PC-3 (cell line): Measurements from ENCODE around the gene UAP1. TPM values are rescaled to one million over a fixed set of nuclear protein-coding genes. Genes with fewer than 3 reads are reported as not detected.
A peak's percentile ranks its signal among the peaks of the same experiment; 100 is the strongest.

Experiments used
- ATAC-seq: fragments of 200-7000 bp; cut with Tn5 transposase; 2 replicates; pipeline ENCODE4 v1.9.1; 2020; ENCODE audit warnings: mild to moderate bottlenecking, moderate library complexity
- BruUV-seq: library from RNA; stranded (reverse); fragments of 400-500 nt; replicated peaks from 2 replicates; lab custom pipeline; 2021; lab: Mats Ljungman, UMichigan
- CTCF ChIA-PET: fragments of 300-600 bp; sonication (Branson Sonifier 250); formaldehyde crosslinking; loops from one replicate; lab custom pipeline; 2022; ENCODE audit warnings: antibody characterized with exemption; lab: Charles Lee
- POLR2A ChIA-PET: fragments of 300-600 bp; sonication (Branson Sonifier 250); formaldehyde crosslinking; loops from one replicate; lab custom pipeline; 2022; ENCODE audit warnings: antibody characterized with exemption; ENCODE audit not compliant: unreplicated experiment; lab: Charles Lee
- DNase-seq: peaks from one replicate; pipeline ENCODE4 v3.0.0-alpha.2; 2015
- H2AFZ ChIP-seq: fragments of 300-600 bp; sonication (generic); 2 replicates; pipeline ENCODE4 v1.6.0; 2016; ENCODE audit warnings: antibody characterized with exemption, low read length
- H3F3A ChIP-seq: fragments of 300-600 bp; sonication (generic); one replicate; pipeline ENCODE4 v1.6.0; 2017; ENCODE audit warnings: antibody characterized with exemption, low read length, control low read depth, mild to moderate bottlenecking; ENCODE audit not compliant: unreplicated experiment
- H3K27ac ChIP-seq: fragments of 300-600 bp; sonication (generic); 2 replicates; pipeline ENCODE4 v1.5.1; 2016; ENCODE audit warnings: mild to moderate bottlenecking, low read length
- H3K27me3 ChIP-seq: fragments of 300-600 bp; sonication (generic); 2 replicates; pipeline ENCODE4 v1.6.1; 2016; ENCODE audit warnings: low read length, mixed read lengths
- H3K36me3 ChIP-seq: fragments of 300-600 bp; sonication (generic); 2 replicates; pipeline ENCODE4 v1.6.1; 2016; ENCODE audit warnings: low read depth, mixed run types, low read length, mixed read lengths
- H3K4me1 ChIP-seq: fragments of 300-600 bp; sonication (generic); 2 replicates; pipeline ENCODE4 v1.5.1; 2016; ENCODE audit warnings: low read length; ENCODE audit not compliant: insufficient read depth
- H3K4me2 ChIP-seq: fragments of 300-600 bp; sonication (generic); 2 replicates; pipeline ENCODE4 v1.6.0; 2016; ENCODE audit warnings: low read length
- H3K4me3 ChIP-seq: fragments of 300-600 bp; sonication (generic); 2 replicates; pipeline ENCODE4 v1.5.1; 2016; ENCODE audit warnings: mild to moderate bottlenecking, low read length, mixed read lengths
- H3K79me2 ChIP-seq: fragments of 300-600 bp; sonication (generic); 2 replicates; pipeline ENCODE4 v1.6.1; 2017; ENCODE audit warnings: low read length, mixed read lengths
- H3K9ac ChIP-seq: fragments of 300-600 bp; sonication (generic); 2 replicates; pipeline ENCODE4 v1.6.0; 2016; ENCODE audit warnings: mild to moderate bottlenecking, low read length
- H3K9me2 ChIP-seq: fragments of 300-600 bp; sonication (generic); replicated peaks from 2 replicates; pipeline ENCODE4 v1.6.1; 2016; ENCODE audit warnings: mixed run types, low read length, mixed read lengths
- H3K9me3 ChIP-seq: fragments of 300-600 bp; sonication (generic); 2 replicates; pipeline ENCODE4 v1.6.1; 2016; ENCODE audit warnings: low read length, mixed read lengths
- H4K20me1 ChIP-seq: fragments of 300-600 bp; sonication (generic); 2 replicates; pipeline ENCODE4 v1.6.1; 2016; ENCODE audit warnings: low read length, mixed read lengths
- CTCF ChIP-seq: fragments of 300-600 bp; sonication (generic); conservative IDR thresholded peaks from 2 replicates; pipeline ENCODE4 v1.5.1; 2017; ENCODE audit warnings: antibody characterized with exemption, low read depth, mild to moderate bottlenecking, low read length
- EZH2 ChIP-seq: fragments of 300-600 bp; sonication (generic); IDR thresholded peaks from one replicate; pipeline ENCODE4 v1.6.1; 2017; ENCODE audit warnings: antibody characterized with exemption, mild to moderate bottlenecking, low read length; ENCODE audit not compliant: unreplicated experiment
- EZH2phosphoT487 ChIP-seq: fragments of 300-600 bp; sonication (generic); IDR thresholded peaks from 2 replicates; pipeline ENCODE4 v1.6.1; 2018; ENCODE audit warnings: mild to moderate bottlenecking, antibody characterized with exemption, low read length, borderline replicate concordance
- intact Hi-C: fragments of 100-400 bp; cut with micrococcal nuclease; formaldehyde crosslinking; loops from 2 replicates; pipeline ENCODE4 v1.9.0; 2023
- total RNA-seq: library from RNA; depleted of rRNA; stranded (reverse); fragments of >200 nt; gene quantifications from 2 replicates; pipeline ENCODE4 v1.2.3, GENCODE V29; 2014

Gene UAP1
- total RNA-seq, 1 experiment from 2014 or later = 118 TPM

GRCh38 chr1:162560303-162561036 lies 1.1 kb upstream of the UAP1 start:
- H3K4me1 ChIP-seq = peaks cover 36% of the 10 kb centered on the region
- H3K27ac ChIP-seq = peak overlapping the region; percentile 69
- peaks cover 26% of the 10 kb centered on the region for H4K20me1 ChIP-seq
- H3K79me2 ChIP-seq = peaks cover 40% of the 10 kb centered on the region
- H3K4me2 ChIP-seq = peak overlapping the region; percentile 85
- no peaks in the 10 kb centered on the region for H3K9me3 ChIP-seq
- peak overlapping the region; percentile 94 for H3K4me3 ChIP-seq
- intact Hi-C loops = loop anchor here (1.0 to 2.0 kb wide), 2 partner anchors 19 to 58 kb away; no protein-coding TSS in a partner anchor
- ATAC-seq = peak; percentile 0
- H3K36me3 ChIP-seq = no peaks in the 10 kb centered on the region
- DNase-seq = peak; percentile 49
- POLR2A ChIA-PET = no interaction called here
- no peaks in the 10 kb centered on the region for H3K27me3 ChIP-seq
- peak overlapping the region; percentile 93 for H2AFZ ChIP-seq
- BruUV-seq = TSS peak; percentile 91
- H3K9me2 ChIP-seq = no peaks in the 10 kb centered on the region
- H3F3A ChIP-seq = no peaks in the 10 kb centered on the region
- CTCF ChIA-PET = no interaction called here
- TF ChIP-seq EZH2 (no peak), CTCF (no peak), EZH2phosphoT487 (no peak)
- H3K9ac ChIP-seq = peak overlapping the region; percentile 80

GRCh38 chr1:162561037-162561615 lies 396 bp upstream of the UAP1 start:
- Histone ChIP-seq H4K20me1 (peaks cover 30% of the 10 kb centered on the region), H3K9ac (peak overlapping the region; percentile 83), H3F3A (no peaks in the 10 kb centered on the region), H3K4me3 (peak overlapping the region; percentile 94), H3K36me3 (peaks cover 4% of the 10 kb centered on the region), H3K27ac (peak overlapping the region; percentile 69), H3K27me3 (no peaks in the 10 kb centered on the region), H3K4me1 (peaks cover 36% of the 10 kb centered on the region), H3K4me2 (peak overlapping the region; percentile 91), H3K9me2 (no peaks in the 10 kb centered on the region), H3K9me3 (no peaks in the 10 kb centered on the region), H2AFZ (peak overlapping the region; percentile 93), H3K79me2 (peaks cover 47% of the 10 kb centered on the region)
- no TSS peak for BruUV-seq
- CTCF ChIA-PET = no interaction called here
- peak; percentile 91 for ATAC-seq
- peak; percentile 99 for DNase-seq
- POLR2A ChIA-PET = interaction anchor here (0.6 kb wide), 1 partner anchor 50 kb away, joined by 3 read pairs; no protein-coding TSS in a partner anchor
- intact Hi-C loops = loop anchor here (1.0 to 2.0 kb wide), 2 partner anchors 20 to 58 kb away; no protein-coding TSS in a partner anchor
- TF ChIP-seq CTCF = no peak
- TF ChIP-seq EZH2phosphoT487 = no peak
- no peak for TF ChIP-seq EZH2
